CD14-positive monocyte (primary cell): ENCODE measurements around the gene KIR2DL4. TPM values are rescaled to one million over a fixed set of nuclear protein-coding genes. Genes with fewer than 3 reads are reported as not detected.
"Not testable (repeated sequence)": the region's sequence is repeated elsewhere in the genome, so short reads cannot be mapped to it uniquely, and the experiment has no call there.

Source experiments
- DNase-seq, 3 donors: peaks; one replicate each; pipeline ENCODE4 v3.0.0-alpha.2; 2011 to 2022
- H2AFZ ChIP-seq: 2 replicates; pipeline ENCODE4 v1.6.0; 2012; ENCODE audit warnings: mild to moderate bottlenecking, low read depth, low read length, inconsistent platforms; ENCODE audit not compliant: insufficient read depth, poor library complexity, severe bottlenecking
- H3K27ac ChIP-seq, 2 donors: 1 replicate in 1 of 2; 2 replicates in 1 of 2; pipeline ENCODE4 v1.5.1; 2012 to 2013; ENCODE audit warnings: low read length in 2 of 2, control low read depth in 1 of 2, inconsistent platforms in 1 of 2, low read depth in 1 of 2, mild to moderate bottlenecking in 1 of 2
- H3K27me3 ChIP-seq, 2 donors: one replicate each; pipeline versions ENCODE4 v1.6.0 to v1.6.1; 2011 to 2013; ENCODE audit warnings: low read length in 2 of 2; ENCODE audit not compliant: control insufficient read depth in 2 of 2, insufficient read depth in 2 of 2
- H3K36me3 ChIP-seq, 2 donors: replicated peaks in 1 of 2; 1 replicate in 1 of 2; 2 replicates in 1 of 2; pipeline versions ENCODE4 v1.5.1 to v1.6.1; 2012 to 2013; ENCODE audit warnings: low read length in 2 of 2, control low read depth in 1 of 2, inconsistent platforms in 1 of 2, mild to moderate bottlenecking in 1 of 2; ENCODE audit not compliant: insufficient read depth in 2 of 2, control insufficient read depth in 1 of 2
- H3K4me1 ChIP-seq, 2 donors: 1 replicate in 1 of 2; 2 replicates in 1 of 2; pipeline versions ENCODE4 v1.5.1 to v1.6.1; 2012 to 2013; ENCODE audit warnings: low read length in 2 of 2, control low read depth in 1 of 2, inconsistent platforms in 1 of 2, mild to moderate bottlenecking in 1 of 2, moderate library complexity in 1 of 2; ENCODE audit not compliant: insufficient read depth in 2 of 2, control insufficient read depth in 1 of 2
- H3K4me2 ChIP-seq: replicated peaks from 2 replicates; pipeline ENCODE3; 2012; ENCODE audit warnings: low read length, moderate library complexity, mild to moderate bottlenecking; ENCODE audit not compliant: poor library complexity, severe bottlenecking; ENCODE audit errors: extremely low read depth
- H3K4me3 ChIP-seq, 3 experiments: fragments of 200-600 bp in 1 of 3; sonication (generic) in 1 of 3; replicated peaks in 1 of 3; 1 replicate in 2 of 3; 2 replicates in 1 of 3; pipeline ENCODE4 v1.5.1; 2011 to 2013; ENCODE audit warnings: low read length in 3 of 3, mild to moderate bottlenecking in 3 of 3, control low read depth in 2 of 3, low read depth in 2 of 3, inconsistent platforms in 1 of 3, moderate library complexity in 1 of 3
- H3K79me2 ChIP-seq: 2 replicates; pipeline ENCODE4 v1.6.0; 2012; ENCODE audit warnings: mild to moderate bottlenecking, control low read depth, inconsistent platforms, low read length, moderate library complexity; ENCODE audit not compliant: insufficient read depth
- H3K9ac ChIP-seq: 2 replicates; pipeline ENCODE4 v1.6.0; 2017; ENCODE audit warnings: low read length, mild to moderate bottlenecking; ENCODE audit not compliant: insufficient read depth, poor library complexity, severe bottlenecking
- H3K9me3 ChIP-seq, 2 donors: replicated peaks in 1 of 2; 1 replicate in 1 of 2; 2 replicates in 1 of 2; pipeline versions ENCODE4 v1.5.1 to v1.6.1; 2012 to 2013; ENCODE audit warnings: low read length in 2 of 2, control low read depth in 1 of 2; ENCODE audit not compliant: control insufficient read depth in 1 of 2, insufficient read depth in 1 of 2
- H4K20me1 ChIP-seq: 2 replicates; pipeline ENCODE4 v1.6.0; 2012; ENCODE audit warnings: mild to moderate bottlenecking, low read length, control low read depth, moderate library complexity; ENCODE audit not compliant: insufficient read depth
- H3K27ac Mint-ChIP-seq, 7 donors: one replicate each; pipeline ENCODE4 v1.8.0; 2020; ENCODE audit warnings: mild to moderate bottlenecking in 7 of 7, mixed read lengths in 7 of 7, moderate library complexity in 6 of 7, inconsistent platforms in 2 of 7
- H3K27me3 Mint-ChIP-seq, 3 donors: one replicate each; pipeline ENCODE4 v1.8.0; 2021 to 2022; ENCODE audit warnings: low read depth in 3 of 3, mild to moderate bottlenecking in 3 of 3, mixed read lengths in 3 of 3, moderate library complexity in 3 of 3, inconsistent platforms in 1 of 3
- H3K36me3 Mint-ChIP-seq, 2 donors: one replicate each; pipeline ENCODE4 v1.8.0; 2020; ENCODE audit warnings: mixed read lengths in 2 of 2, inconsistent platforms in 1 of 2, mild to moderate bottlenecking in 1 of 2
- H3K4me1 Mint-ChIP-seq: one replicate; pipeline ENCODE4 v1.8.0; 2020; ENCODE audit warnings: mild to moderate bottlenecking, mixed read lengths
- H3K4me3 Mint-ChIP-seq, 2 donors: one replicate each; pipeline ENCODE4 v1.8.0; 2020; ENCODE audit warnings: mild to moderate bottlenecking in 2 of 2, mixed read lengths in 2 of 2, moderate library complexity in 1 of 2
- H3K9me3 Mint-ChIP-seq, 7 donors: one replicate each; pipeline ENCODE4 v1.8.0; 2020 to 2022; ENCODE audit warnings: mixed read lengths in 7 of 7, mild to moderate bottlenecking in 6 of 7, moderate library complexity in 6 of 7, inconsistent platforms in 2 of 7
- WGBS: methylation state at CpG from one replicate; pipeline ENCODE4 v1.1.5; 2013; ENCODE audit warnings: missing lambda C conversion rate; ENCODE audit not compliant: insufficient coverage; 5-methylcytosine and 5-hydroxymethylcytosine counted together
- intact Hi-C, 2 donors: fragments of 100-400 bp; cut with micrococcal nuclease; formaldehyde crosslinking; loops; one replicate each; pipeline versions ENCODE4 v1.15.0 to v1.15.1; 2023
- polyA plus RNA-seq, 3 donors: library from polyadenylated mRNA; depleted of rRNA in 1 of 3; unstranded in 2 of 3; stranded (reverse) in 1 of 3; fragments of 300-500 nt in 2 of 3; fragments of >200 nt in 1 of 3; fragmentation: Illumina TruSeq in 2 of 3; gene quantifications; 1 replicate in 2 of 3; 2 replicates in 1 of 3; pipeline ENCODE4 v1.2.3, GENCODE V29; 2012 to 2021
- small RNA-seq: library from RNA; depleted of rRNA; stranded (forward); fragments of <200 nt; gene quantifications from one replicate; pipeline ENCODE3, GENCODE V24; 2012; ENCODE audit warnings: low read depth; ENCODE audit not compliant: insufficient read length

The KIR2DL4 gene
- polyA plus RNA-seq, 3 donors = 0.12 to 0.17 (median 0.14) TPM

DNA sequence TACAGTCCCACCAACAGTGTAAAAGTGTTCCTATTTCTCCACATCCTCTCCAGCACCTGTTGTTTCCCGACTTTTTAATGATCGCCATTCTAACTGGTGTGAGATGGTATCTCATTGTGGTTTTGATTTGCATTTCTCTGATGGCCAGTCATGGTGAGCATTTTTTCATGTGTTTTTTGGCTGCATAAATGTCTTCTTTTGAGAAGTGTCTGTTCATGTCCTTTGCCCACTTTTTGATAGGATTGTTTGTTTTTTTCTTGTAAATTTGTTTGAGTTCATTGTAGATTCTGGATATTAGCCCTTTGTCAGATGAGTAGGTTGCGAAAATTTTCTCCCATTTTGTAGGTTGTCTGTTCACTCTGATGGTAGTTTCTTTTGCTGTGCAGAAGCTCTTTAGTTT, 60.0 kb downstream of the KIR2DL4 start:
- H3K36me3 ChIP-seq, H4K20me1 ChIP-seq, DNase-seq, H2AFZ ChIP-seq, H3K9ac ChIP-seq, H3K9me3 ChIP-seq, H3K4me2 ChIP-seq, intact Hi-C loops, H3K27ac Mint-ChIP-seq, H3K79me2 ChIP-seq, H3K4me3 Mint-ChIP-seq, H3K36me3 Mint-ChIP-seq, H3K27ac ChIP-seq, H3K4me3 ChIP-seq, H3K9me3 Mint-ChIP-seq: not testable (repeated sequence)
- no CpG with 5 or more reads among the region's 3 CpGs for WGBS
- Mint-ChIP-seq H3K27me3 (peaks cover 14 to 38% (median 22%) of the 10 kb centered on the region in 3 donors), H3K4me1 (peaks cover 28% of the 10 kb centered on the region)
- H3K4me1 ChIP-seq = peaks cover 19 to 20% of the 10 kb centered on the region in 2 donors
- H3K27me3 ChIP-seq = peaks cover 8 to 13% of the 10 kb centered on the region in 2 donors

Small RNAs within 50 kb of the gene (small RNA-seq; reads per million reads assigned to genes)
- gene KIR3DP1 = not detected

Other genes with a start within 250 kb of the KIR2DL4 start
- gene LILRA2, start 229.8 kb upstream of the KIR2DL4 start, polyA plus RNA-seq = 100 to 1,000 TPM; 333 to 451 (median 377) TPM
- gene LILRA1, start 210.0 kb upstream of the KIR2DL4 start, polyA plus RNA-seq = 100 to 1,000 TPM in 2 of 3 donors, 10 to 100 TPM in 1; 88.5 to 151 (median 141) TPM
- 100 to 1,000 TPM in 1 of 3 donors, 10 to 100 TPM in 2; 27.2 to 317 (median 60.6) TPM for gene LILRB1, start 173.1 kb upstream of the KIR2DL4 start, polyA plus RNA-seq
- 100 to 1,000 TPM in 1 of 3 donors, 10 to 100 TPM in 2; 35.8 to 102 (median 58.0) TPM for gene LILRB4, start 140.6 kb upstream of the KIR2DL4 start, polyA plus RNA-seq
- not detected for gene KIR3DL3, start 79.2 kb upstream of the KIR2DL4 start, polyA plus RNA-seq
- under 1 TPM in 1 of 3 donors, not detected in 2; 0.07 TPM for gene KIR2DL3, start 65.1 kb upstream of the KIR2DL4 start, polyA plus RNA-seq
- gene KIR2DL1, start 33.8 kb upstream of the KIR2DL4 start, polyA plus RNA-seq = not detected
- under 1 TPM in 1 of 3 donors, not detected in 2; 0.15 TPM for gene KIR3DL1, start 12.9 kb downstream of the KIR2DL4 start, polyA plus RNA-seq
- gene KIR2DS4, start 29.1 kb downstream of the KIR2DL4 start, polyA plus RNA-seq = not detected
- gene KIR3DL2, start 46.8 kb downstream of the KIR2DL4 start, polyA plus RNA-seq = under 1 TPM in 2 of 3 donors, not detected in 1; 0.04 to 0.15 TPM
- gene FCAR, start 70.6 kb downstream of the KIR2DL4 start, polyA plus RNA-seq = 100 to 1,000 TPM; 147 to 239 (median 173) TPM
- under 1 TPM in 2 of 3 donors, not detected in 1; 0.20 to 0.43 TPM for gene NCR1, start 102.5 kb downstream of the KIR2DL4 start, polyA plus RNA-seq
- not detected for gene NLRP7, start 143.9 kb downstream of the KIR2DL4 start, polyA plus RNA-seq
- under 1 TPM; 0.24 to 0.91 (median 0.61) TPM for gene NLRP2, start 162.8 kb downstream of the KIR2DL4 start, polyA plus RNA-seq
- 1 to 10 TPM in 1 of 3 donors, under 1 TPM in 2; 0.03 to 1.1 (median 0.14) TPM for gene GP6, start 234.7 kb downstream of the KIR2DL4 start, polyA plus RNA-seq